ENCODE measurements around the gene KAT7.

- TF ChIP-seq EZH2 (IDR thresholded peaks at IDR 0.05; ENCODE audit: insufficient read depth, poor library complexity, severe bottlenecking): no peak
- TF ChIP-seq EZH2phosphoT487 (IDR thresholded peaks at IDR 0.05; ENCODE audit: insufficient read depth, low read depth): no peak
Measured at GRCh38 chr17:49881054-49881402, 92.5 kb downstream of the KAT7 start.
